Measurements from ENCODE around the gene RBFOX1. TPM values are rescaled to one million over a fixed set of nuclear protein-coding genes. Genes with fewer than 3 reads are reported as not detected.

The RBFOX1 gene
- total RNA-seq, 1 experiment from 2014 or later: not detected

DNA sequence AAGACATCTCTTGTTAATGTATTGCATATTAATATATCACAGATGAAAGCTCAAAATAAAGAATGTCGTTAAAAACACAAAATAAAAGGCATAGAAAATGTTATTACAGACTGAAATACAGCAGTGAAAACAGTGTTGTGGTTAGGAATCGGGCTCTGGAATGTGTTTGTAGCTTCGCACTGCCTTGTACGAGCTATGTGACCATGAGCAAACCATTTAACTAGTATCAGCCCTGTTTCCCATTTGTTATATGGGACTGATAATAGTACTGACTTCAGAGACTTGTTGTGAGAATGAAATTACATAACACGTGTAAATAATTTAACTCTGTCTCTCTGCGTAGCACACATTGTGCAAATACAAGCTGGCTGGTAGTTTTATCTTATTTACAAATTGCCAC lies 648 bp upstream of the RBFOX1 start:
- Histone ChIP-seq H3K4me2 (ENCODE audit: low read length) (no peak overlapping the region), H4K20me1 (ENCODE audit: insufficient read depth) (no peaks in the 10 kb centered on the region), H3K27ac (ENCODE audit: low read depth, low read length) (no peak overlapping the region), H3K36me3 (ENCODE audit: control insufficient read depth in 1 of 2, insufficient read depth in 2 of 2, low read length in 2 of 2) (no peaks in the 10 kb centered on the region), H2AFZ (ENCODE audit: low read depth, low read length, poor library complexity, severe bottlenecking) (no peak overlapping the region), H3K4me1 (ENCODE audit: control insufficient read depth in 1 of 2, insufficient read depth in 2 of 2, low read length in 2 of 2) (no peaks in the 10 kb centered on the region), H3K9me2 (ENCODE audit: insufficient read depth) (no peaks in the 10 kb centered on the region), H3K27me3 (ENCODE audit: insufficient read depth, low read length) (no peaks in the 10 kb centered on the region), H3K9me3 (ENCODE audit: control insufficient read depth in 1 of 2, insufficient read depth in 1 of 2, low read depth in 1 of 2, low read length in 2 of 2) (peaks cover 0 to 21% of the 10 kb centered on the region in 2 experiments; a peak in 2 of 4 replicates), H3K9ac (ENCODE audit: low read length) (no peak overlapping the region), H3K4me3 (replicated peaks in 1 of 2; ENCODE audit: low read depth in 1 of 2, low read length in 2 of 2) (no peak overlapping the region), H3K79me2 (ENCODE audit: insufficient read depth, low read length) (no peaks in the 10 kb centered on the region)
- ChIA-PET POLR2A (no interaction called here), CTCF (no interaction called here), RAD21 (ENCODE audit: low non-redundant PET in 1 of 2, low total read pairs in 2 of 2, uncharacterized antibody in 2 of 2, unreplicated experiment in 2 of 2) (no interaction called here)
- no peak for TF ChIP-seq EGR1 (IDR thresholded peaks at IDR 0.05; ENCODE audit: low read depth)
- TF ChIP-seq YY1 (IDR thresholded peaks at IDR 0.05; ENCODE audit: extremely low read depth, insufficient replicate concordance, low read depth, low read length): no peak
- no peak for TF ChIP-seq FOSL1 (IDR thresholded peaks at IDR 0.05; ENCODE audit: low read depth)
- no peak for TF ChIP-seq EZH2phosphoT487 (IDR thresholded peaks at IDR 0.05; ENCODE audit: borderline replicate concordance)
- TF ChIP-seq TCF7L2 (IDR thresholded peaks at IDR 0.05; ENCODE audit: borderline replicate concordance, extremely low read depth, insufficient read depth, insufficient read length): no peak
- TF ChIP-seq ZNF274 (IDR thresholded peaks at IDR 0.05; ENCODE audit: low read depth, low read length): no peak
- TF ChIP-seq SIN3A (IDR thresholded peaks at IDR 0.05; ENCODE audit: low read depth): no peak
- TF ChIP-seq CEBPB (IDR thresholded peaks at IDR 0.05; ENCODE audit: low read depth): no peak
- TF ChIP-seq, protein P1, sequence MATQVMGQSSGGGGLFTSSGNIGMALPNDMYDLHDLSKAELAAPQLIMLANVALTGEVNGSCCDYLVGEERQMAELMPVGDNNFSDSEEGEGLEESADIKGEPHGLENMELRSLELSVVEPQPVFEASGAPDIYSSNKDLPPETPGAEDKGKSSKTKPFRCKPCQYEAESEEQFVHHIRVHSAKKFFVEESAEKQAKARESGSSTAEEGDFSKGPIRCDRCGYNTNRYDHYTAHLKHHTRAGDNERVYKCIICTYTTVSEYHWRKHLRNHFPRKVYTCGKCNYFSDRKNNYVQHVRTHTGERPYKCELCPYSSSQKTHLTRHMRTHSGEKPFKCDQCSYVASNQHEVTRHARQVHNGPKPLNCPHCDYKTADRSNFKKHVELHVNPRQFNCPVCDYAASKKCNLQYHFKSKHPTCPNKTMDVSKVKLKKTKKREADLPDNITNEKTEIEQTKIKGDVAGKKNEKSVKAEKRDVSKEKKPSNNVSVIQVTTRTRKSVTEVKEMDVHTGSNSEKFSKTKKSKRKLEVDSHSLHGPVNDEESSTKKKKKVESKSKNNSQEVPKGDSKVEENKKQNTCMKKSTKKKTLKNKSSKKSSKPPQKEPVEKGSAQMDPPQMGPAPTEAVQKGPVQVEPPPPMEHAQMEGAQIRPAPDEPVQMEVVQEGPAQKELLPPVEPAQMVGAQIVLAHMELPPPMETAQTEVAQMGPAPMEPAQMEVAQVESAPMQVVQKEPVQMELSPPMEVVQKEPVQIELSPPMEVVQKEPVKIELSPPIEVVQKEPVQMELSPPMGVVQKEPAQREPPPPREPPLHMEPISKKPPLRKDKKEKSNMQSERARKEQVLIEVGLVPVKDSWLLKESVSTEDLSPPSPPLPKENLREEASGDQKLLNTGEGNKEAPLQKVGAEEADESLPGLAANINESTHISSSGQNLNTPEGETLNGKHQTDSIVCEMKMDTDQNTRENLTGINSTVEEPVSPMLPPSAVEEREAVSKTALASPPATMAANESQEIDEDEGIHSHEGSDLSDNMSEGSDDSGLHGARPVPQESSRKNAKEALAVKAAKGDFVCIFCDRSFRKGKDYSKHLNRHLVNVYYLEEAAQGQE (IDR thresholded peaks at IDR 0.05; ENCODE audit: low read depth): no peak
- no peak for TF ChIP-seq CBX3 (IDR thresholded peaks at IDR 0.05; ENCODE audit: low read depth)
- TF ChIP-seq, protein P2, sequence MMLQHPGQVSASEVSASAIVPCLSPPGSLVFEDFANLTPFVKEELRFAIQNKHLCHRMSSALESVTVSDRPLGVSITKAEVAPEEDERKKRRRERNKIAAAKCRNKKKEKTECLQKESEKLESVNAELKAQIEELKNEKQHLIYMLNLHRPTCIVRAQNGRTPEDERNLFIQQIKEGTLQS (IDR thresholded peaks at IDR 0.05): no peak
- intact Hi-C loops (cut with micrococcal nuclease): no loop called here
- ATAC-seq (no peak), DNase-seq (ENCODE audit: low read depth, low spot score) (no peak)
- BruUV-seq (replicated peaks): no TSS peak
